ENCODE data around the gene P2RX3. TPM values are rescaled to one million over a fixed set of nuclear protein-coding genes. Genes with fewer than 3 reads are reported as not detected.

P2RX3 gene
- total RNA-seq, 1 experiment from 2014 or later, result 0.15 TPM

DNA sequence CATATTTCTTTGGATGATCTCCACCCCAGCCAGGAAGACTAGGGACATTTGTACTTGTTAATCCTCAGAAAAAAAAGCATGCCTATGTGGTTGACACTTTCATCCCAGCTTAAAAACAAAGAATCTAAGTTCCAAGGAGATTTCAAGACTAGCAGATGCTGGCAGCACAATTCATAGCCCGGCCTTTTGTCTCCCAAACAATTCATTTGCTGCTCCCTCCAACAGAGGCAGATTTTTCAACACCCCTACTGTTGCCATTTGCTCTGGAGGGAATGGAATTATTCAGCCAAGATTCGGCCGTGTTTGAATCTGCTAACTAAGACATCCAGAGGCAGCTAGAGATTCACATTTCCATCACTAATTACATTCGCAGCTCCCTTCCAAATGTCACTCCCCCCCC is 15.3 kb downstream of the P2RX3 start:
- Histone ChIP-seq H3K79me2 (ENCODE audit: insufficient read depth, low read length) (no peaks in the 10 kb centered on the region), H2AK5ac (ENCODE audit: insufficient read length, low read length) (no peak overlapping the region), H3K4ac (ENCODE audit: low read depth, low read length) (no peak overlapping the region), H3K23me2 (ENCODE audit: insufficient read length, low read depth, low read length, poor library complexity, severe bottlenecking) (peaks cover 5% of the 10 kb centered on the region), H3K27me3 (ENCODE audit: insufficient read depth, low read length) (no peaks in the 10 kb centered on the region), H4K5ac (ENCODE audit: insufficient read length, low read depth, low read length) (no peak overlapping the region), H3K79me1 (ENCODE audit: insufficient read depth, low read depth, low read length, poor library complexity, severe bottlenecking) (no peaks in the 10 kb centered on the region), H3T11ph (ENCODE audit: low read length) (no peak overlapping the region), H2BK20ac (ENCODE audit: low read depth, low read length, poor library complexity, severe bottlenecking) (no peak overlapping the region), H2BK12ac (ENCODE audit: insufficient read length, low read depth, low read length) (no peak overlapping the region), H3K4me2 (ENCODE audit: insufficient read depth, insufficient read length, low read length) (no peak overlapping the region), H4K8ac (replicated peaks; ENCODE audit: insufficient read length, low read depth, low read length) (no peak overlapping the region), H4K20me1 (ENCODE audit: control insufficient read depth, insufficient read depth, insufficient read length) (no peaks in the 10 kb centered on the region), H3K9ac (ENCODE audit: extremely low read depth, insufficient read length, low read length) (no peak overlapping the region), H3K27ac (ENCODE audit: insufficient read length, low read depth, low read length) (no peak overlapping the region), H3K9me3 (ENCODE audit: control insufficient read depth, low read depth, low read length) (no peaks in the 10 kb centered on the region), H2BK120ac (ENCODE audit: low read depth, low read length, poor library complexity, severe bottlenecking) (no peak overlapping the region), H3K23ac (ENCODE audit: insufficient read length, low read depth, low read length) (no peak overlapping the region), H4K91ac (ENCODE audit: insufficient read length, low read depth, low read length) (no peak overlapping the region), H2AFZ (ENCODE audit: low read length) (peak overlapping the region; percentile 45), H3K4me1 (ENCODE audit: insufficient read depth, low read length) (no peaks in the 10 kb centered on the region), H3K56ac (ENCODE audit: insufficient read length, low read depth, low read length) (no peak overlapping the region), H2BK5ac (ENCODE audit: insufficient read length, low read length) (no peak overlapping the region), H3K18ac (ENCODE audit: insufficient read length, low read depth, low read length) (no peak overlapping the region), H2BK15ac (ENCODE audit: low read depth, low read length) (no peak overlapping the region), H3K14ac (ENCODE audit: insufficient read depth, low read length) (no peak overlapping the region)
- H3K27me3 Mint-ChIP-seq (ENCODE audit: low read depth), result peaks cover 28% of the 10 kb centered on the region
- DNase-seq, result no peak
- WGBS (ENCODE audit: extremely low coverage, insufficient read length, low lambda C conversion rate), result no CpG with 5 or more reads among the region's 4 CpGs
- H3K4me1 Mint-ChIP-seq, result peaks cover 20 to 30% of the 10 kb centered on the region in 2 experiments
- TF ChIP-seq, protein P1, sequence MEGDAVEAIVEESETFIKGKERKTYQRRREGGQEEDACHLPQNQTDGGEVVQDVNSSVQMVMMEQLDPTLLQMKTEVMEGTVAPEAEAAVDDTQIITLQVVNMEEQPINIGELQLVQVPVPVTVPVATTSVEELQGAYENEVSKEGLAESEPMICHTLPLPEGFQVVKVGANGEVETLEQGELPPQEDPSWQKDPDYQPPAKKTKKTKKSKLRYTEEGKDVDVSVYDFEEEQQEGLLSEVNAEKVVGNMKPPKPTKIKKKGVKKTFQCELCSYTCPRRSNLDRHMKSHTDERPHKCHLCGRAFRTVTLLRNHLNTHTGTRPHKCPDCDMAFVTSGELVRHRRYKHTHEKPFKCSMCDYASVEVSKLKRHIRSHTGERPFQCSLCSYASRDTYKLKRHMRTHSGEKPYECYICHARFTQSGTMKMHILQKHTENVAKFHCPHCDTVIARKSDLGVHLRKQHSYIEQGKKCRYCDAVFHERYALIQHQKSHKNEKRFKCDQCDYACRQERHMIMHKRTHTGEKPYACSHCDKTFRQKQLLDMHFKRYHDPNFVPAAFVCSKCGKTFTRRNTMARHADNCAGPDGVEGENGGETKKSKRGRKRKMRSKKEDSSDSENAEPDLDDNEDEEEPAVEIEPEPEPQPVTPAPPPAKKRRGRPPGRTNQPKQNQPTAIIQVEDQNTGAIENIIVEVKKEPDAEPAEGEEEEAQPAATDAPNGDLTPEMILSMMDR (conservative IDR thresholded peaks at IDR 0.05), result no peak
- H3K36me3 Mint-ChIP-seq (ENCODE audit: insufficient read depth in 1 of 3, low read depth in 3 of 3), result peaks cover 0 to 5% (median 0%) of the 10 kb centered on the region in 3 experiments; a peak in 2 of 7 replicates
- H3K4me3 Mint-ChIP-seq, result no peak overlapping the region
- H3K27ac Mint-ChIP-seq, result peak overlapping the region in 1 of 3 experiments; percentile 9; a peak in 1 of 7 replicates
- H3K9me3 Mint-ChIP-seq, result peaks cover 3 to 8% of the 10 kb centered on the region in 2 experiments; a peak in 4 of 5 replicates

Data from H9 (cell line).